ENCODE data around the gene TMEM184A.

The TMEM184A gene

GRCh38 chr7:1498370-1499305, 57.4 kb downstream of the TMEM184A start:
- no peak for DNase-seq

GRCh38 chr7:1497293-1497927, 58.6 kb downstream of the TMEM184A start:
- no peak for DNase-seq

GRCh38 chr7:1496531-1497292, 59.3 kb downstream of the TMEM184A start:
- no peak for DNase-seq

- DNase-seq: no peak
Measured at GRCh38 chr7:1495564-1496242, 60.3 kb downstream of the TMEM184A start.

- DNase-seq: no peak
Measured at GRCh38 chr7:1494866-1495563, 61.0 kb downstream of the TMEM184A start.

GRCh38 chr7:1494447-1494846, 61.6 kb downstream of the TMEM184A start:
- no peak for DNase-seq

- no peak for DNase-seq
Measured at GRCh38 chr7:1493571-1493970, 62.4 kb downstream of the TMEM184A start.

GRCh38 chr7:1493129-1493528, 62.9 kb downstream of the TMEM184A start:
- DNase-seq: no peak

GRCh38 chr7:1492640-1493039, 63.4 kb downstream of the TMEM184A start:
- no peak for DNase-seq
